ENCODE data around the gene ANKRD17. TPM values are rescaled to one million over a fixed set of nuclear protein-coding genes. Genes with fewer than 3 reads are reported as not detected.

The ANKRD17 gene
- total and polyA plus RNA-seq, 9 of the 15 experiments (the other 6 are each of a cell fraction or from before 2014, with no cell fraction given): 25.5 to 86.9 (median 52.2) TPM

GRCh38 chr4:73068491-73069337, 189.9 kb downstream of the ANKRD17 start (continued):
- TF ChIP-seq TFAP4 (CRISPR knock-in tag; IDR thresholded peaks at IDR 0.05; ENCODE audit: borderline replicate concordance) (no peak), ZBTB34 (CRISPR knock-in tag; IDR thresholded peaks at IDR 0.05) (no peak), RAD51 (IDR thresholded peaks at IDR 0.05; ENCODE audit: borderline replicate concordance, low read depth) (no peak), TCF3 (CRISPR knock-in tag; IDR thresholded peaks at IDR 0.05) (0 out of 2 replicates have a peak, but pooled peaks have one; percentile 6), ATF6 (CRISPR knock-in tag; IDR thresholded peaks at IDR 0.05) (no peak), LCOR (CRISPR knock-in tag; IDR thresholded peaks at IDR 0.05) (peak; percentile 10; the same call in 1 of the 2 replicates), BRD4 (IDR thresholded peaks at IDR 0.05) (peak; percentile 72; the same call in 1 of the 2 replicates), VEZF1 (CRISPR knock-in tag; IDR thresholded peaks at IDR 0.05) (no peak), HMGXB4 (CRISPR knock-in tag; IDR thresholded peaks at IDR 0.05) (no peak), ZNF764 (CRISPR knock-in tag; IDR thresholded peaks at IDR 0.05; ENCODE audit: low read depth) (no peak), ZBTB7A (IDR thresholded peaks at IDR 0.05; ENCODE audit: borderline replicate concordance, control insufficient read depth, low read depth, low read length) (peak; percentile 82), IFI16 (CRISPR knock-in tag; IDR thresholded peaks at IDR 0.05) (no peak), RHOXF2B (CRISPR knock-in tag; conservative IDR thresholded peaks at IDR 0.05) (no peak), YBX1 (IDR thresholded peaks at IDR 0.05) (no peak), SNIP1 (IDR thresholded peaks at IDR 0.05; ENCODE audit: low read depth) (no peak), ZNF668 (CRISPR knock-in tag; IDR thresholded peaks at IDR 0.05) (no peak), POLR2AphosphoS2 (IDR thresholded peaks at IDR 0.05; ENCODE audit: low read length) (0 out of 2 replicates have a peak, but pooled peaks have one; percentile 45), NEUROD1 (IDR thresholded peaks at IDR 0.05; ENCODE audit: borderline replicate concordance, low read depth, low read length, partially characterized antibody) (no peak), SMAD3 (CRISPR knock-in tag; conservative IDR thresholded peaks at IDR 0.05) (no peak), ZNF197 (CRISPR knock-in tag; IDR thresholded peaks at IDR 0.05; ENCODE audit: low read depth) (0 out of 2 replicates have a peak, but pooled peaks have one; percentile 18)
